PFSK-1 (cell line): Measurements from ENCODE around the gene CENPA.
A peak's percentile ranks its signal among the peaks of the same experiment; 100 is the strongest.

Experiments
- FOXP2 ChIP-seq: optimal IDR thresholded peaks from 2 replicates; pipeline ENCODE3; 2011; ENCODE audit warnings: borderline replicate concordance, control low read depth, inconsistent platforms; ENCODE audit not compliant: insufficient read depth; ENCODE audit errors: extremely low read length, extremely low read depth
- POLR2AphosphoS5 ChIP-seq: IDR thresholded peaks from 2 replicates; pipeline ENCODE4 v1.6.1; 2012; ENCODE audit warnings: low read depth, mild to moderate bottlenecking, control low read depth, low read length, moderate library complexity
- SIN3A ChIP-seq: IDR thresholded peaks from 2 replicates; pipeline ENCODE4 v1.6.1; 2012; ENCODE audit warnings: mild to moderate bottlenecking, low read length, moderate library complexity, borderline replicate concordance; ENCODE audit not compliant: insufficient read depth
- TAF1 ChIP-seq: IDR thresholded peaks from 2 replicates; pipeline ENCODE4 v1.6.1; 2012; ENCODE audit warnings: low read length, control low read depth, borderline replicate concordance; ENCODE audit not compliant: insufficient read depth
- TF ChIP-seq, protein P1 (sequence below), 2 experiments: IDR thresholded peaks; 2 replicates each; pipeline versions ENCODE4 v1.6.1 to v1.8.0; 2011 to 2012; ENCODE audit warnings: low read depth in 2 of 2, low read length in 2 of 2, control low read depth in 1 of 2, inconsistent platforms in 1 of 2, mild to moderate bottlenecking in 1 of 2, moderate library complexity in 1 of 2; ENCODE audit not compliant: insufficient read depth in 1 of 2

CENPA gene

GRCh38 chr2:26778098-26778497 is 7.8 kb upstream of the CENPA start:
- no peak for TF ChIP-seq POLR2AphosphoS5
- TF ChIP-seq, protein P1, sequence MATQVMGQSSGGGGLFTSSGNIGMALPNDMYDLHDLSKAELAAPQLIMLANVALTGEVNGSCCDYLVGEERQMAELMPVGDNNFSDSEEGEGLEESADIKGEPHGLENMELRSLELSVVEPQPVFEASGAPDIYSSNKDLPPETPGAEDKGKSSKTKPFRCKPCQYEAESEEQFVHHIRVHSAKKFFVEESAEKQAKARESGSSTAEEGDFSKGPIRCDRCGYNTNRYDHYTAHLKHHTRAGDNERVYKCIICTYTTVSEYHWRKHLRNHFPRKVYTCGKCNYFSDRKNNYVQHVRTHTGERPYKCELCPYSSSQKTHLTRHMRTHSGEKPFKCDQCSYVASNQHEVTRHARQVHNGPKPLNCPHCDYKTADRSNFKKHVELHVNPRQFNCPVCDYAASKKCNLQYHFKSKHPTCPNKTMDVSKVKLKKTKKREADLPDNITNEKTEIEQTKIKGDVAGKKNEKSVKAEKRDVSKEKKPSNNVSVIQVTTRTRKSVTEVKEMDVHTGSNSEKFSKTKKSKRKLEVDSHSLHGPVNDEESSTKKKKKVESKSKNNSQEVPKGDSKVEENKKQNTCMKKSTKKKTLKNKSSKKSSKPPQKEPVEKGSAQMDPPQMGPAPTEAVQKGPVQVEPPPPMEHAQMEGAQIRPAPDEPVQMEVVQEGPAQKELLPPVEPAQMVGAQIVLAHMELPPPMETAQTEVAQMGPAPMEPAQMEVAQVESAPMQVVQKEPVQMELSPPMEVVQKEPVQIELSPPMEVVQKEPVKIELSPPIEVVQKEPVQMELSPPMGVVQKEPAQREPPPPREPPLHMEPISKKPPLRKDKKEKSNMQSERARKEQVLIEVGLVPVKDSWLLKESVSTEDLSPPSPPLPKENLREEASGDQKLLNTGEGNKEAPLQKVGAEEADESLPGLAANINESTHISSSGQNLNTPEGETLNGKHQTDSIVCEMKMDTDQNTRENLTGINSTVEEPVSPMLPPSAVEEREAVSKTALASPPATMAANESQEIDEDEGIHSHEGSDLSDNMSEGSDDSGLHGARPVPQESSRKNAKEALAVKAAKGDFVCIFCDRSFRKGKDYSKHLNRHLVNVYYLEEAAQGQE (IDR thresholded peaks at IDR 0.05; ENCODE audit: insufficient read depth in 1 of 2, low read depth in 2 of 2, low read length in 2 of 2): no peak
- TF ChIP-seq SIN3A: no peak
- no peak for TF ChIP-seq FOXP2
- TF ChIP-seq TAF1: no peak

DNA sequence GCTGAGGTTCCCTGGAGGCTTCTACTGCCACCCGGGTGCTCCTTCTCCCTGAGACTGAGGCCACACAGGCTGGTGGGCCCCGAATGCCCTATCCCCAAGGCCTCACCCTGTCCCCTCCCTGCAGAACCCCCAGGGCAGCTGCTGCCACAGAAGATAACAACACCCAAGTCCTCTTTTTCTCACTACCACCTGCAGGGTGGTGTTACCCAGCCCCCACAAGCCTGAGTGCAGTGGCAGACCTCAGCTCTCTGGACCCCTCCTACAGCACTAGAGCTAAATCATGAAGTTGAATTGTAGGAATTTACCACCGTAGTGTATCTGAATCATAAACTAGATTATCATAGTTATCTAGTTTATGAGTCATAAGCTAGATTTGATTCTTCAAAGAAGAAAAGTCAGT is 7.3 kb upstream of the CENPA start:
- TF ChIP-seq TAF1 (no peak), SIN3A (no peak), FOXP2 (no peak), POLR2AphosphoS5 (no peak)
- TF ChIP-seq, protein P1 (IDR thresholded peaks at IDR 0.05; ENCODE audit: insufficient read depth in 1 of 2, low read depth in 2 of 2, low read length in 2 of 2): no peak

- no peak for TF ChIP-seq FOXP2
- TF ChIP-seq, protein P1 (IDR thresholded peaks at IDR 0.05; ENCODE audit: insufficient read depth in 1 of 2, low read depth in 2 of 2, low read length in 2 of 2): no peak
- TF ChIP-seq POLR2AphosphoS5: no peak
- TF ChIP-seq TAF1: no peak
- TF ChIP-seq SIN3A: no peak
Observed at GRCh38 chr2:26780203-26780760, 5.6 kb upstream of the CENPA start.

DNA sequence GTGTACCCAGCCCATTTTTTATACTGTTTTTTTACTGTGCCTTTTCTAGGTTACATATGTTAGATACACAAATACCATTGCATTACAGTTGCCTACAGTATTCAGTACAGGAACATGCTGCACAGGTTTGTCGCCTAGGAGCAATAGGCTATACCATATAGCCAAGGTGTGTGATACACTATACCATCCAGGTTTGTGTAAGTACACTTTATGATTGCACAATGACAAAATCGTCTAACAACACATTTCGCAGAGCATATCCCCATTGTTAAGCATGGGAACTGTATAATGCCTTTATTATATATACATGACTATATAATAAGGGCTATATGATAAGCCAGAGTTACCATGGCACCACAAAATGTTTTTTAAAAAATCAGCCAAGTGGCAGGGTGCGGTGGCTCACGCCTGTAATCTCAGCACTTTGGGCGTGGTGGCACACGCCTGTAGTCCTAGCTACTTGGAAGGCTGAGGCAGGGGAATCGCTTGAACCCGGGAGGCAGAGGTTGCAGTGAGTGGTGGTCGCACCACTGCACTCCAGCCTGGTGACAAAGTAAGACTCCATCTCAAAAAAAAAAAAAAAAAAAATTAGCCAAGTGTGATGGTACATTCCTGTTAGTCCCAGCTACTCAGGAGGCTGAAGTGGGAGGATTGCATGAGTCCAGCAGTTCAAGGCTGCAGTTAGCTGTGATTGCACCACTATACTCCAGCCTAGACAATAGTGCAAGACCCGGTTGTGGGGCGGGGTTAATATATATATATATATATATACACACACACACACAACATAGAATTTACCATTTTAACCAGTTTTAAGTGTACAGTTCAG is 2.8 kb upstream of the CENPA start:
- TF ChIP-seq POLR2AphosphoS5 (peak; percentile 19; the same call in 1 of the 2 replicates), FOXP2 (no peak)

DNA sequence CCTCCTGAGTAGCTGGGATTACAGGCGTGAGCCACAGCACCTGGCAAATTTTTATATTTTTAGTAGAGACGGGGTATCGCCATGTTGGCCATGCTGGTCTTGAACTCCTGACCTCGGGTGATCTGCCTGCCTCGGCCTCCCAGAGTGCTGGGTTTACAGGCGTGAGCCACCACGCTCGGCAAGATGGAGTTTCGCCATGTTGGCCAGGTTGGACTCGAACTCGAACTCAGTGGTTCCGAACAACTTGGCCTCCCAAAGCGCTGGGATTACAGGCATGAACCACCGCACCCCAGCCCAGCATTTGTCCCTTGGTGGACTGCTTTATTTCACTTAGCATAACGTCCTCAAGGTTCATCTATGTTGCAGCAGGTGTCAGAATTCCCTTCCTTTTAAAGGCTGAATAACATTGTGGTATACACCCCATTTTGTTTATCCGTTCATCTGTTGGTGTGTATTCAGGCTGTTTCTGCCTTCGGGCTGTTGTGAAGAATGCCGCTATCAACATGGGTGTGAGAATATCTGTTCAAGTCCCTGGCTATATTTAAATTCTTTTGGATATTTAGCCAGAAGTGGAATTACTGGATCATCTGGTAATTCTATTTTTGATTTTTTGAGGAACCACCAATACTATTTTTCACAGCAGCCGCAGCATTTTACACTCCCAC is 1.2 kb upstream of the CENPA start:
- TF ChIP-seq TAF1: no peak
- TF ChIP-seq POLR2AphosphoS5: no peak
- TF ChIP-seq FOXP2: no peak
- no peak for TF ChIP-seq SIN3A
- TF ChIP-seq, protein P1 (IDR thresholded peaks at IDR 0.05; ENCODE audit: insufficient read depth in 1 of 2, low read depth in 2 of 2, low read length in 2 of 2): no peak
